B cell (primary cell): Measurements from ENCODE around the gene RANBP9.

Experiments
- CTCF ChIP-seq: fragments of 200-600 bp; IDR thresholded peaks from one replicate; pipeline ENCODE4 v1.8.0; 2022; ENCODE audit warnings: antibody characterized with exemption, mild to moderate bottlenecking
- EZH2 ChIP-seq: IDR thresholded peaks from 2 replicates; pipeline ENCODE4 v1.6.1; 2012; ENCODE audit warnings: borderline replicate concordance, low read depth, mild to moderate bottlenecking, moderate library complexity, low read length; ENCODE audit not compliant: insufficient read depth, poor library complexity, severe bottlenecking

DNA sequence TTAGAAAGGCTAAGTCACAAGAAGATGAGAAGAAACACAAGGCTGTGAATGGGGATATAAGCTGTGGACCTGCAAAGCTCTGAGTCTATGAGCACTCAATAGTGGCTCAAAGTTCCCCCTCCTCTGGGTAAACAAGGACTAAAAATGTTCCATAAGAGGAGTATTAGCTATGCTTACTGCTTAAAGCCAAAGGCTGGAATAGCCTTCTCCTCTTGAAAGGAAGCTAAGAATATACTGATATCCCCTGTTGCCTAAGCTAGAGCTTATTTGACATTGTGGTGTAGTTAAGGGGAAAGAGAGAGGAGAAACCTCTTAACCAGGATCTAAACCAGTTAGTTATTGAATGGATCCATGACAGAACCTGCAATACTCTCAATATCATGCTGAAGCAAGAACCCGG is 50.7 kb downstream of the RANBP9 start:
- TF ChIP-seq CTCF (no peak), EZH2 (no peak)
